22Rv1 (cell line): ENCODE measurements around the gene TPRG1.

Experiments
- CTCF ChIP-seq: fragments of 450-650 bp; IDR thresholded peaks from 2 replicates; pipeline ENCODE4 v1.5.1; 2017; ENCODE audit warnings: mild to moderate bottlenecking
- ZFX ChIP-seq: fragments of 450-650 bp; IDR thresholded peaks from 2 replicates; pipeline ENCODE4 v1.6.1; 2017; ENCODE audit warnings: antibody characterized with exemption, borderline replicate concordance

GRCh38 chr3:189204167-189204866 is 32.5 kb downstream of the TPRG1 start:
- no peak for TF ChIP-seq CTCF
- no peak for TF ChIP-seq ZFX
